ENCODE results near the gene CPSF3.

DNA sequence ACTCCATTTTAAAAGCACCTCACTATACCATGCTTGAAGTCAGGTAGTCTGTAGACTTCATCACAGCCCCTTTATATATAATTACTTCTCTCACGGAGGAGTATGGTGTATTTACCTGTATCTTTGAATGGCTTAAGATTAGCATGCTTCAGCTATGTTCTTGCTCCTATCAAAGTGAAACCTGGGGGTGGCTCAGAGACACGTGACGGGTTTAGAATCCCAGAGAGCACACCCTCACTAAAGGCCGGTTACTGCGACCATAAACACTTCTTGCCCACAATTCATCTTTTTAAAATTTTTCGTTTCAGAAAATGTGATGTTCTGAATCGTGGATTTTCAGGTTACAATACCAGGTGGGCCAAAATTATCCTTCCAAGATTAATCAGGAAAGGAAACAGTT, 54.5 kb downstream of the CPSF3 start:
- TF ChIP-seq, protein P1, sequence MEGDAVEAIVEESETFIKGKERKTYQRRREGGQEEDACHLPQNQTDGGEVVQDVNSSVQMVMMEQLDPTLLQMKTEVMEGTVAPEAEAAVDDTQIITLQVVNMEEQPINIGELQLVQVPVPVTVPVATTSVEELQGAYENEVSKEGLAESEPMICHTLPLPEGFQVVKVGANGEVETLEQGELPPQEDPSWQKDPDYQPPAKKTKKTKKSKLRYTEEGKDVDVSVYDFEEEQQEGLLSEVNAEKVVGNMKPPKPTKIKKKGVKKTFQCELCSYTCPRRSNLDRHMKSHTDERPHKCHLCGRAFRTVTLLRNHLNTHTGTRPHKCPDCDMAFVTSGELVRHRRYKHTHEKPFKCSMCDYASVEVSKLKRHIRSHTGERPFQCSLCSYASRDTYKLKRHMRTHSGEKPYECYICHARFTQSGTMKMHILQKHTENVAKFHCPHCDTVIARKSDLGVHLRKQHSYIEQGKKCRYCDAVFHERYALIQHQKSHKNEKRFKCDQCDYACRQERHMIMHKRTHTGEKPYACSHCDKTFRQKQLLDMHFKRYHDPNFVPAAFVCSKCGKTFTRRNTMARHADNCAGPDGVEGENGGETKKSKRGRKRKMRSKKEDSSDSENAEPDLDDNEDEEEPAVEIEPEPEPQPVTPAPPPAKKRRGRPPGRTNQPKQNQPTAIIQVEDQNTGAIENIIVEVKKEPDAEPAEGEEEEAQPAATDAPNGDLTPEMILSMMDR (IDR thresholded peaks at IDR 0.05) = no peak
- TF ChIP-seq POLR2A (IDR thresholded peaks at IDR 0.05) = no peak
